ENCODE data around the gene ASGR2. TPM values are rescaled to one million over a fixed set of nuclear protein-coding genes. Genes with fewer than 3 reads are reported as not detected.
A peak's percentile ranks its signal among the peaks of the same experiment; 100 is the strongest.

ASGR2 gene
- total RNA-seq, 2 experiments from 2014 or later, result not detected

- Mint-ChIP-seq H3K4me3 (no peak overlapping the region), H3K4me1 (ENCODE audit: low read depth) (no peaks in the 10 kb centered on the region), H3K27ac (no peak overlapping the region), H3K36me3 (ENCODE audit: low read depth) (no peaks in the 10 kb centered on the region), H3K27me3 (no peaks in the 10 kb centered on the region), H3K9me3 (peaks cover 14% of the 10 kb centered on the region)
- ChIA-PET POLR2A (interaction anchor here (0.6 kb wide), 1 partner anchor 136 kb away, joined by 3 read pairs; no protein-coding TSS in a partner anchor), CTCF (interaction anchor here (0.6 kb wide), 1 partner anchor 66 kb away, joined by 3 read pairs; no protein-coding TSS in a partner anchor)
- no peak for TF ChIP-seq CTCF (IDR thresholded peaks at IDR 0.05)
- intact Hi-C loops (cut with micrococcal nuclease), result no loop called here
- ATAC-seq (no peak), DNase-seq (no peak)
Observed at GRCh38 chr17:7070712-7071111, 43.9 kb downstream of the ASGR2 start.

GRCh38 chr17:7068268-7068667 lies 46.4 kb downstream of the ASGR2 start:
- H3K9me3 Mint-ChIP-seq, result peaks cover 14% of the 10 kb centered on the region
- H3K4me3 Mint-ChIP-seq, result no peak overlapping the region
- no peaks in the 10 kb centered on the region for H3K4me1 Mint-ChIP-seq (ENCODE audit: low read depth)
- ChIA-PET POLR2A (no interaction called here), CTCF (no interaction called here)
- H3K36me3 Mint-ChIP-seq (ENCODE audit: low read depth), result no peaks in the 10 kb centered on the region
- H3K27ac Mint-ChIP-seq, result no peak overlapping the region
- H3K27me3 Mint-ChIP-seq, result peaks cover 6% of the 10 kb centered on the region
- DNase-seq (no peak), ATAC-seq (no peak)
- no peak for TF ChIP-seq CTCF (IDR thresholded peaks at IDR 0.05)
- intact Hi-C loops (cut with micrococcal nuclease), result no loop called here

- no peak overlapping the region for H3K4me3 Mint-ChIP-seq
- intact Hi-C loops (cut with micrococcal nuclease), result no loop called here
- peaks cover 8% of the 10 kb centered on the region for H3K27me3 Mint-ChIP-seq
- ChIA-PET CTCF (interaction anchor here (0.6 kb wide), 1 partner anchor 15 kb away, joined by 3 read pairs; no protein-coding TSS in a partner anchor), POLR2A (no interaction called here)
- ATAC-seq (no peak), DNase-seq (no peak)
- no peaks in the 10 kb centered on the region for H3K4me1 Mint-ChIP-seq (ENCODE audit: low read depth)
- no peak overlapping the region for H3K27ac Mint-ChIP-seq
- peaks cover 14% of the 10 kb centered on the region for H3K9me3 Mint-ChIP-seq
- no peaks in the 10 kb centered on the region for H3K36me3 Mint-ChIP-seq (ENCODE audit: low read depth)
- no peak for TF ChIP-seq CTCF (IDR thresholded peaks at IDR 0.05)
Observed at GRCh38 chr17:7067198-7067597, 47.4 kb downstream of the ASGR2 start.

- Mint-ChIP-seq H3K9me3 (peaks cover 14% of the 10 kb centered on the region), H3K4me3 (no peak overlapping the region), H3K27me3 (peaks cover 10% of the 10 kb centered on the region), H3K27ac (no peak overlapping the region), H3K36me3 (ENCODE audit: low read depth) (no peaks in the 10 kb centered on the region), H3K4me1 (ENCODE audit: low read depth) (peaks cover 12% of the 10 kb centered on the region)
- DNase-seq (no peak), ATAC-seq (no peak)
- CTCF ChIA-PET, result interaction anchor here (1.1 kb wide), 1 partner anchor 12 kb away, joined by 6 read pairs; no protein-coding TSS in a partner anchor
- intact Hi-C loops (cut with micrococcal nuclease), result no loop called here
- POLR2A ChIA-PET, result no interaction called here
- no peak for TF ChIP-seq CTCF (IDR thresholded peaks at IDR 0.05)
Observed at GRCh38 chr17:7064261-7064660, 50.4 kb downstream of the ASGR2 start.

GRCh38 chr17:7063518-7064094 lies 51.0 kb downstream of the ASGR2 start:
- intact Hi-C loops (cut with micrococcal nuclease), result no loop called here
- H3K36me3 Mint-ChIP-seq (ENCODE audit: low read depth), result no peaks in the 10 kb centered on the region
- ATAC-seq (no peak), DNase-seq (no peak)
- no peak for TF ChIP-seq CTCF (IDR thresholded peaks at IDR 0.05)
- peaks cover 9% of the 10 kb centered on the region for H3K9me3 Mint-ChIP-seq
- H3K27me3 Mint-ChIP-seq, result peaks cover 10% of the 10 kb centered on the region
- ChIA-PET POLR2A (no interaction called here), CTCF (interaction anchor here (0.9 to 1.2 kb wide), 3 partner anchors 18 to 73 kb away, joined by 3 to 4 read pairs (median 3); no protein-coding TSS in a partner anchor)
- peaks cover 18% of the 10 kb centered on the region for H3K4me1 Mint-ChIP-seq (ENCODE audit: low read depth)
- H3K4me3 Mint-ChIP-seq, result no peak overlapping the region
- H3K27ac Mint-ChIP-seq, result peak overlapping the region; percentile 22

Measured in activated CD8-positive, alpha-beta T cell treated with anti-CD3 and anti-CD28 coated beads for 36 hours (primary cell).